Natural killer cell (primary cell): ENCODE data around the gene PNMA6A. TPM values are rescaled to one million over a fixed set of nuclear protein-coding genes. Genes with fewer than 3 reads are reported as not detected.
"Not testable (repeated sequence)": the region's sequence is repeated elsewhere in the genome, so short reads cannot be mapped to it uniquely, and the experiment has no call there.

Experiments
- ATAC-seq, 3 donors: fragments of 150-1000 bp in 2 of 3; fragments of 200-7000 bp in 1 of 3; cut with Tn5 transposase; 1 replicate in 1 of 3; 2 replicates in 2 of 3; pipeline ENCODE4 v1.10.0; 2021; ENCODE audit warnings: mild to moderate bottlenecking in 2 of 3, moderate library complexity in 2 of 3
- DNase-seq, 2 donors: peaks; one replicate each; pipeline versions ENCODE4 v3.0.0 to v3.0.0-alpha.2; 2013 to 2021; ENCODE audit warnings: mixed read lengths in 1 of 2
- H3K27ac ChIP-seq: one replicate; pipeline ENCODE4 v1.5.1; 2013; ENCODE audit warnings: mild to moderate bottlenecking, low read length
- H3K27me3 ChIP-seq: one replicate; pipeline ENCODE4 v1.6.1; 2013; ENCODE audit warnings: low read length; ENCODE audit not compliant: control insufficient read depth, insufficient read depth
- H3K36me3 ChIP-seq: one replicate; pipeline ENCODE4 v1.6.1; 2013; ENCODE audit warnings: low read length; ENCODE audit not compliant: control insufficient read depth, insufficient read depth
- H3K4me1 ChIP-seq: one replicate; pipeline ENCODE4 v1.6.1; 2013; ENCODE audit warnings: low read length; ENCODE audit not compliant: control insufficient read depth, insufficient read depth
- H3K4me3 ChIP-seq: one replicate; pipeline ENCODE4 v1.5.1; 2013; ENCODE audit warnings: low read length
- H3K9me3 ChIP-seq: one replicate; pipeline ENCODE4 v1.6.1; 2013; ENCODE audit warnings: low read length; ENCODE audit not compliant: control insufficient read depth, insufficient read depth
- H3K27ac Mint-ChIP-seq, 2 donors: one replicate each; pipeline ENCODE4 v1.8.0; 2022; ENCODE audit warnings: mild to moderate bottlenecking in 2 of 2, mixed read lengths in 2 of 2, moderate library complexity in 1 of 2
- H3K27me3 Mint-ChIP-seq, 2 donors: one replicate each; pipeline ENCODE4 v1.8.0; 2022; ENCODE audit warnings: low read depth in 2 of 2, mixed read lengths in 2 of 2
- H3K36me3 Mint-ChIP-seq: one replicate; pipeline ENCODE4 v1.8.0; 2022; ENCODE audit warnings: mixed read lengths
- H3K4me1 Mint-ChIP-seq, 2 donors: one replicate each; pipeline ENCODE4 v1.8.0; 2022; ENCODE audit warnings: mixed read lengths in 2 of 2
- H3K4me3 Mint-ChIP-seq: one replicate; pipeline ENCODE4 v1.8.0; 2022; ENCODE audit warnings: mild to moderate bottlenecking, moderate library complexity, mixed read lengths
- H3K9me3 Mint-ChIP-seq, 2 donors: one replicate each; pipeline ENCODE4 v1.8.0; 2022; ENCODE audit warnings: mixed read lengths in 2 of 2
- CTCF ChIP-seq: fragments of 200-600 bp; IDR thresholded peaks from one replicate; pipeline ENCODE4 v1.8.0; 2022; ENCODE audit warnings: antibody characterized with exemption
- WGBS: methylation state at CpG from one replicate; pipeline ENCODE4 v1.1.7; 2013; ENCODE audit warnings: missing lambda C conversion rate; ENCODE audit not compliant: insufficient coverage; 5-methylcytosine and 5-hydroxymethylcytosine counted together
- intact Hi-C: fragments of 100-400 bp; cut with micrococcal nuclease; formaldehyde crosslinking; loops from one replicate; pipeline ENCODE4 v1.14.2; 2022
- total RNA-seq, 4 donors: library from RNA; stranded (reverse); fragments of 120-200 nt in 1 of 4; gene quantifications; one replicate each; pipeline versions ENCODE4 v1.2.3 to v1.2.4, GENCODE V29; 2013 to 2022

The PNMA6A gene
- total RNA-seq, 3 donors from 2014 or later (not counting 1 experiment from before 2014, with no cell fraction given), result 0.12 to 0.28 TPM; not detected in 1

- Histone ChIP-seq H3K4me3 (no peak overlapping the region), H3K36me3 (no peaks in the 10 kb centered on the region), H3K4me1 (no peaks in the 10 kb centered on the region), H3K9me3 (no peaks in the 10 kb centered on the region), H3K27me3 (no peaks in the 10 kb centered on the region), H3K27ac (no peak overlapping the region)
- H3K27ac Mint-ChIP-seq, result no peak overlapping the region
- ATAC-seq (no peak), DNase-seq (no peak)
- H3K4me1 Mint-ChIP-seq, result no peaks in the 10 kb centered on the region
- H3K9me3 Mint-ChIP-seq, result no peaks in the 10 kb centered on the region
- WGBS, result 90% methylated on average over 15 of the region's 24 CpGs
- intact Hi-C loops, result no loop called here
- H3K27me3 Mint-ChIP-seq, result no peaks in the 10 kb centered on the region
- no peaks in the 10 kb centered on the region for H3K36me3 Mint-ChIP-seq
- TF ChIP-seq CTCF, result no peak
- H3K4me3 Mint-ChIP-seq, result no peak overlapping the region
Observed at GRCh38 chrX:153074262-153074899, 2.1 kb downstream of the PNMA6A start.

- Mint-ChIP-seq H3K27me3 (no peaks in the 10 kb centered on the region), H3K9me3 (no peaks in the 10 kb centered on the region), H3K4me1 (no peaks in the 10 kb centered on the region), H3K27ac (no peak overlapping the region), H3K4me3 (peak overlapping the region; percentile 30), H3K36me3 (no peaks in the 10 kb centered on the region)
- Histone ChIP-seq H3K27me3 (no peaks in the 10 kb centered on the region), H3K36me3 (no peaks in the 10 kb centered on the region), H3K4me3 (no peak overlapping the region), H3K9me3 (no peaks in the 10 kb centered on the region), H3K4me1 (no peaks in the 10 kb centered on the region), H3K27ac (no peak overlapping the region)
- intact Hi-C loops, result no loop called here
- no peak for TF ChIP-seq CTCF
- 88% methylated on average over 9 of the region's 11 CpGs for WGBS
- ATAC-seq (no peak), DNase-seq (no peak)
Observed at GRCh38 chrX:153074935-153075334, 2.7 kb downstream of the PNMA6A start.

GRCh38 chrX:153075366-153075765, 3.1 kb downstream of the PNMA6A start:
- H3K27ac Mint-ChIP-seq, result no peak overlapping the region
- 96% methylated on average over 4 of the region's 14 CpGs for WGBS
- H3K36me3 Mint-ChIP-seq, result no peaks in the 10 kb centered on the region
- TF ChIP-seq CTCF, result no peak
- intact Hi-C loops, result no loop called here
- no peaks in the 10 kb centered on the region for H3K9me3 Mint-ChIP-seq
- no peak for ATAC-seq
- no peak overlapping the region for H3K4me3 Mint-ChIP-seq
- DNase-seq, result no peak
- no peaks in the 10 kb centered on the region for H3K27me3 Mint-ChIP-seq
- H3K9me3 ChIP-seq, result no peaks in the 10 kb centered on the region
- H3K36me3 ChIP-seq, result no peaks in the 10 kb centered on the region
- no peaks in the 10 kb centered on the region for H3K4me1 ChIP-seq
- no peak overlapping the region for H3K4me3 ChIP-seq
- H3K4me1 Mint-ChIP-seq, result no peaks in the 10 kb centered on the region
- H3K27ac ChIP-seq, result no peak overlapping the region
- no peaks in the 10 kb centered on the region for H3K27me3 ChIP-seq

GRCh38 chrX:153077437-153078135, 5.3 kb downstream of the PNMA6A start:
- H3K36me3 ChIP-seq, H3K27me3 Mint-ChIP-seq, H3K27ac ChIP-seq, H3K36me3 Mint-ChIP-seq, H3K4me3 Mint-ChIP-seq, H3K4me1 ChIP-seq, H3K27ac Mint-ChIP-seq, H3K9me3 ChIP-seq, H3K4me1 Mint-ChIP-seq, DNase-seq, H3K27me3 ChIP-seq, intact Hi-C loops, H3K9me3 Mint-ChIP-seq, H3K4me3 ChIP-seq: not testable (repeated sequence)
- WGBS, result no CpG with 5 or more reads among the region's 76 CpGs
- peak in 2 of 3 donors; percentile 64 to 68 for ATAC-seq

- H3K27ac Mint-ChIP-seq, intact Hi-C loops, ATAC-seq, H3K4me1 ChIP-seq, H3K4me1 Mint-ChIP-seq, H3K36me3 Mint-ChIP-seq, H3K9me3 ChIP-seq, H3K27ac ChIP-seq, H3K27me3 ChIP-seq, H3K27me3 Mint-ChIP-seq, H3K36me3 ChIP-seq, H3K4me3 ChIP-seq, H3K4me3 Mint-ChIP-seq, H3K9me3 Mint-ChIP-seq, DNase-seq: not testable (repeated sequence)
- WGBS, result no CpG with 5 or more reads among the region's 23 CpGs
Observed at GRCh38 chrX:153083238-153083923, 11.1 kb downstream of the PNMA6A start.
